HepG2 (cell line): Measurements from ENCODE around the gene SIDT1. TPM values are rescaled to one million over a fixed set of nuclear protein-coding genes. Genes with fewer than 3 reads are reported as not detected.

Experiments used
- ATAC-seq: fragments of 200-7000 bp; cut with Tn5 transposase; 3 replicates; pipeline ENCODE4 v1.9.1; 2020; ENCODE audit warnings: mild to moderate bottlenecking, moderate library complexity
- BruUV-seq: library from RNA; stranded (reverse); fragments of 400-500 nt; replicated peaks from 2 replicates; lab custom pipeline; 2021; lab: Mats Ljungman, UMichigan
- CTCF ChIA-PET: fragments of 300-600 bp; formaldehyde crosslinking; extraction: SDS; loops from one replicate; lab custom pipeline; 2021; ENCODE audit warnings: low total read pairs, inconsistent platforms, low intra/inter-chr PET ratio; lab: Yijun Ruan, JAX
- POLR2A ChIA-PET: fragments of 350-600 bp; sonication (Branson Sonifier 250); formaldehyde crosslinking; loops from one replicate; lab custom pipeline; 2020; ENCODE audit warnings: antibody characterized with exemption, inconsistent platforms; lab: Yijun Ruan, JAX
- DNase-seq: peaks from one replicate; pipeline ENCODE4 v3.0.0-alpha.2; 2015; ENCODE audit warnings: low spot score
- FAIRE-seq: peaks from 3 replicates; lab custom pipeline; 2011; peaks lifted over from hg19 to GRCh38; lab: Jason Lieb, UNC
- H2AFZ ChIP-seq: one replicate; pipeline ENCODE4 v1.6.1; 2011; ENCODE audit warnings: low read length, inconsistent platforms
- H3K27ac ChIP-seq: fragments of 300-600 bp; 3 replicates; pipeline ENCODE4 v1.8.0; 2011; ENCODE audit warnings: mixed run types, mild to moderate bottlenecking, mixed read lengths, low read length, inconsistent platforms; ENCODE audit not compliant: insufficient read depth; ENCODE audit errors: extremely low read length
- H3K27me3 ChIP-seq, 2 experiments: fragments of 200-600 bp in 1 of 2; 2 replicates in 1 of 2; 3 replicates in 1 of 2; pipeline versions ENCODE4 v1.6.0 to v1.8.0; 2011; ENCODE audit warnings: low read length in 2 of 2, mild to moderate bottlenecking in 2 of 2, moderate library complexity in 2 of 2, inconsistent platforms in 1 of 2; ENCODE audit not compliant: insufficient read depth in 2 of 2, control insufficient read depth in 1 of 2
- H3K36me3 ChIP-seq, 2 experiments: fragments of 200-600 bp in 1 of 2; replicated peaks in 1 of 2; 2 replicates in 1 of 2; 3 replicates in 1 of 2; pipeline versions ENCODE4 v1.5.1 to v1.8.0; 2011; ENCODE audit warnings: low read length in 2 of 2, inconsistent platforms in 1 of 2; ENCODE audit not compliant: insufficient read depth in 2 of 2, control insufficient read depth in 1 of 2
- H3K4me1 ChIP-seq: 2 replicates; pipeline ENCODE4 v1.5.1; 2012; ENCODE audit warnings: low read length, inconsistent platforms; ENCODE audit not compliant: insufficient read depth
- H3K4me2 ChIP-seq: 2 replicates; pipeline ENCODE4 v1.6.0; 2011; ENCODE audit warnings: low read depth, low read length, inconsistent platforms
- H3K4me3 ChIP-seq, 3 experiments: fragments of 200-600 bp in 1 of 3; sonication (generic), shearing (Covaris generic) in 1 of 3; replicated peaks in 1 of 3; 2 replicates each; pipeline ENCODE4 v1.5.1; 2011 to 2016; ENCODE audit warnings: low read length in 3 of 3, inconsistent platforms in 2 of 3, low read depth in 2 of 3, mild to moderate bottlenecking in 2 of 3, control low read depth in 1 of 3, mixed read lengths in 1 of 3; ENCODE audit not compliant: insufficient read depth in 1 of 3
- H3K79me2 ChIP-seq: one replicate; pipeline ENCODE4 v1.6.1; 2011; ENCODE audit warnings: low read length, inconsistent platforms; ENCODE audit not compliant: insufficient read depth
- H3K9ac ChIP-seq: 2 replicates; pipeline ENCODE4 v1.6.0; 2011; ENCODE audit warnings: mild to moderate bottlenecking, low read depth, low read length, inconsistent platforms; ENCODE audit not compliant: insufficient read depth
- H3K9me3 ChIP-seq: 2 replicates; pipeline ENCODE4 v1.5.1; 2012; ENCODE audit warnings: mild to moderate bottlenecking, low read length
- H4K20me1 ChIP-seq: 2 replicates; pipeline ENCODE4 v1.6.0; 2011; ENCODE audit warnings: inconsistent platforms, mild to moderate bottlenecking, low read length, moderate library complexity; ENCODE audit not compliant: insufficient read depth
- FOSL1 ChIP-seq: sonication (generic); formaldehyde crosslinking; IDR thresholded peaks from 2 replicates; pipeline ENCODE4 v1.9.0; 2021; ENCODE audit warnings: missing genetic modification reagents, borderline replicate concordance
- FOSL2 ChIP-seq: sonication (generic); formaldehyde crosslinking; IDR thresholded peaks from 2 replicates; pipeline ENCODE4 v1.4.0; 2020; ENCODE audit warnings: missing genetic modification reagents
- FOXA1 ChIP-seq, 2 experiments: fragments of 450-650 bp in 1 of 2; sonication (generic) in 1 of 2; formaldehyde crosslinking in 1 of 2; IDR thresholded peaks; 2 replicates each; pipeline versions ENCODE4 v1.4.0 to v1.6.1; 2016 to 2020; ENCODE audit warnings: missing genetic modification reagents in 1 of 2
- MAFG ChIP-seq: sonication (generic); formaldehyde crosslinking; IDR thresholded peaks from 2 replicates; pipeline ENCODE4 v1.5.1; 2020; ENCODE audit warnings: mild to moderate bottlenecking, missing genetic modification reagents
- POGZ ChIP-seq: sonication (generic); formaldehyde crosslinking; IDR thresholded peaks from 2 replicates; pipeline ENCODE4 v1.4.0; 2020; ENCODE audit warnings: mild to moderate bottlenecking, missing genetic modification reagents
- PRPF4 ChIP-seq: fragments of 200-400 bp; formaldehyde crosslinking; IDR thresholded peaks from 2 replicates; pipeline ENCODE4 v1.6.1; 2016; ENCODE audit warnings: low read length, low read depth; ENCODE audit not compliant: poor library complexity, severe bottlenecking
- SCMH1 ChIP-seq: sonication (generic); formaldehyde crosslinking; IDR thresholded peaks from 2 replicates; pipeline ENCODE4 v1.9.0; 2021; ENCODE audit warnings: missing genetic modification reagents, mild to moderate bottlenecking, borderline replicate concordance
- YY1 ChIP-seq: IDR thresholded peaks from 2 replicates; pipeline ENCODE4 v1.6.1; 2011; ENCODE audit warnings: low read length, low read depth, moderate library complexity, mild to moderate bottlenecking; ENCODE audit not compliant: insufficient read depth, insufficient replicate concordance
- ZFP82 ChIP-seq: sonication (generic); formaldehyde crosslinking; IDR thresholded peaks from 2 replicates; pipeline ENCODE4 v1.5.1; 2020; ENCODE audit warnings: mild to moderate bottlenecking, missing genetic modification reagents, borderline replicate concordance
- ZMAT3 ChIP-seq: sonication (generic); formaldehyde crosslinking; conservative IDR thresholded peaks from 2 replicates; pipeline ENCODE4 v1.7.0; 2021; ENCODE audit warnings: missing genetic modification reagents
- ZNF205 ChIP-seq: IDR thresholded peaks from 2 replicates; pipeline ENCODE4 v1.6.1; 2018; ENCODE audit warnings: missing biosample characterization, missing genetic modification reagents
- ZNF230 ChIP-seq: sonication (generic); formaldehyde crosslinking; IDR thresholded peaks from 2 replicates; pipeline ENCODE4 v1.4.0; 2020; ENCODE audit warnings: mild to moderate bottlenecking, missing genetic modification reagents
- ZNF264 ChIP-seq: sonication (generic); formaldehyde crosslinking; IDR thresholded peaks from 2 replicates; pipeline ENCODE4 v1.4.0; 2020; ENCODE audit warnings: missing genetic modification reagents
- ZNF432 ChIP-seq: sonication (generic); formaldehyde crosslinking; IDR thresholded peaks from 2 replicates; pipeline ENCODE4 v1.5.0; 2020; ENCODE audit warnings: missing genetic modification reagents, mild to moderate bottlenecking, borderline replicate concordance
- ZNF562 ChIP-seq: sonication (generic); formaldehyde crosslinking; IDR thresholded peaks from 2 replicates; pipeline ENCODE4 v1.8.0; 2022; ENCODE audit warnings: missing genetic modification reagents, borderline replicate concordance
- whole genome bisulfite sequencing: methylation state at CpG from one replicate; pipeline ENCODE4 v1.1.6; 2017; ENCODE audit warnings: low lambda C conversion rate; 5-methylcytosine and 5-hydroxymethylcytosine counted together
- in situ Hi-C: cut with HindIII; loops from 2 replicates; pipeline ENCODE4 v1.10.0; 2017; ENCODE audit warnings: low pct_unique_long_range_greater_than_20kb; ENCODE audit not compliant: extremely low pct_ligation_motif_present
- intact Hi-C: fragments of 100-400 bp; cut with micrococcal nuclease; formaldehyde crosslinking; loops from one replicate; pipeline ENCODE4 v1.10.0; 2022; ENCODE audit not compliant: unreplicated experiment
- polyA plus RNA-seq, 8 experiments: library from polyadenylated mRNA; depleted of rRNA in 3 of 8; stranded (reverse) in 7 of 8; unstranded in 1 of 8; fragments of >200 nt; fragmentation: Illumina TruSeq in 4 of 8; extraction: Trizol in 4 of 8; gene quantifications; 2 replicates each; pipeline versions ENCODE4 v1.2.1 to v1.2.3, GENCODE V29; 2011 to 2016; ENCODE audit warnings: low read depth in 4 of 8, missing spikeins in 1 of 8, mixed read lengths in 1 of 8; ENCODE audit not compliant: insufficient read depth in 1 of 8
- total RNA-seq, 5 experiments: library from RNA; depleted of rRNA; stranded (reverse); fragments of >200 nt; fragmentation: Illumina TruSeq; extraction: Trizol; gene quantifications; 2 replicates each; pipeline ENCODE4 v1.2.3, GENCODE V29; 2016; ENCODE audit warnings: low read depth in 1 of 5
- TF ChIP-seq, protein P1 (sequence below): sonication (generic); formaldehyde crosslinking; IDR thresholded peaks from 2 replicates; pipeline ENCODE4 v1.5.0; 2020; ENCODE audit warnings: missing genetic modification reagents
- TF ChIP-seq, protein P2 (sequence below): sonication (generic); formaldehyde crosslinking; IDR thresholded peaks from 2 replicates; pipeline ENCODE4; 2020; ENCODE audit warnings: missing genetic modification reagents, mild to moderate bottlenecking, borderline replicate concordance
- TF ChIP-seq, protein P3 (sequence below): sonication (generic); formaldehyde crosslinking; IDR thresholded peaks from 2 replicates; pipeline ENCODE4 v1.4.0; 2020; ENCODE audit warnings: low read depth, missing genetic modification reagents

SIDT1 gene
- total and polyA plus RNA-seq, 2 of the 13 experiments (the other 11 are each of a cell fraction or from before 2014, with no cell fraction given), result 0.07 TPM

DNA sequence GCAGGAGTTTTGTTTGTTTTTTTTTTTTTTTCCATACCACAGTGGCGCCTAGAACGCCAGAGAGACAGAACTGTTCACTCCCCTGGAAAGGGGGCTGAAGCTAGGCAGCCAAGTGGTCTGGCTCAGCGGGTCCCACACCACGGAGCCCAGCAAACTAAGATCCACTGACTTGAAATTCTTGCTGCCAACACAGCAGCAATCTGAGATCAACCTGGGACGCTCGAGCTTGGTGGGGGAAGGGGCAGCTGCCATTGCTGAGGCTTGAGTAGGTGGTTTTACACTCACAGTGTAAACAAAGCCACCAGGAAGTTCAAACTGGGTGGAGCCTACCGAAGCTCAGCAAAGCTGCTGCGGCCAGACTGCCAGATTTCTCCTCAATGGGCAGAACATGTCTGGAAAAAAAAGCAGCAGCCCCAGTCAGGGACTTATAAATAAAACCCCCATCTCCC is 47.2 kb upstream of the SIDT1 start:
- peak overlapping the region; percentile 29 for H3K27ac ChIP-seq
- no peak for FAIRE-seq
- BruUV-seq, result no TSS peak
- H4K20me1 ChIP-seq, result no peaks in the 10 kb centered on the region
- no peaks in the 10 kb centered on the region for H3K9me3 ChIP-seq
- H3K4me3 ChIP-seq, result no peak overlapping the region; a peak in 1 of 6 replicates
- H3K9ac ChIP-seq, result no peak overlapping the region
- ChIA-PET POLR2A (interaction anchor here (1.5 kb wide), 1 partner anchor 30 kb away, joined by 5 read pairs; the partner anchor contains the start of gene SPICE1), CTCF (no interaction called here)
- in situ Hi-C loops (no loop called here), intact Hi-C loops (no loop called here)
- H2AFZ ChIP-seq, result no peak overlapping the region
- DNase-seq, result peak; percentile 53
- H3K4me1 ChIP-seq, result peaks cover 12% of the 10 kb centered on the region
- no peaks in the 10 kb centered on the region for H3K27me3 ChIP-seq
- H3K4me2 ChIP-seq, result peak overlapping the region; percentile 16; the same call in 1 of the 2 replicates
- ATAC-seq, result peak; percentile 81
- H3K36me3 ChIP-seq, result 0 out of 5 replicates have a peak, but pooled peaks cover 0 to 4% of the 10 kb centered on the region in 2 experiments
- 64% methylated on average over 8 of the region's 8 CpGs for WGBS
- H3K79me2 ChIP-seq, result no peaks in the 10 kb centered on the region
- no peak for TF ChIP-seq PRPF4
- TF ChIP-seq ZMAT3 (CRISPR knock-in tag), result no peak
- TF ChIP-seq, protein P1, sequence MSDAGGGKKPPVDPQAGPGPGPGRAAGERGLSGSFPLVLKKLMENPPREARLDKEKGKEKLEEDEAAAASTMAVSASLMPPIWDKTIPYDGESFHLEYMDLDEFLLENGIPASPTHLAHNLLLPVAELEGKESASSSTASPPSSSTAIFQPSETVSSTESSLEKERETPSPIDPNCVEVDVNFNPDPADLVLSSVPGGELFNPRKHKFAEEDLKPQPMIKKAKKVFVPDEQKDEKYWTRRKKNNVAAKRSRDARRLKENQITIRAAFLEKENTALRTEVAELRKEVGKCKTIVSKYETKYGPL (CRISPR knock-in tag), result no peak
- TF ChIP-seq ZNF562 (CRISPR knock-in tag), result no peak
- TF ChIP-seq SCMH1, result no peak
- peak; percentile 25; the same call in 1 of the 2 replicates for TF ChIP-seq FOSL2 (CRISPR knock-in tag)
- no peak for TF ChIP-seq ZNF432
- TF ChIP-seq, protein P2, sequence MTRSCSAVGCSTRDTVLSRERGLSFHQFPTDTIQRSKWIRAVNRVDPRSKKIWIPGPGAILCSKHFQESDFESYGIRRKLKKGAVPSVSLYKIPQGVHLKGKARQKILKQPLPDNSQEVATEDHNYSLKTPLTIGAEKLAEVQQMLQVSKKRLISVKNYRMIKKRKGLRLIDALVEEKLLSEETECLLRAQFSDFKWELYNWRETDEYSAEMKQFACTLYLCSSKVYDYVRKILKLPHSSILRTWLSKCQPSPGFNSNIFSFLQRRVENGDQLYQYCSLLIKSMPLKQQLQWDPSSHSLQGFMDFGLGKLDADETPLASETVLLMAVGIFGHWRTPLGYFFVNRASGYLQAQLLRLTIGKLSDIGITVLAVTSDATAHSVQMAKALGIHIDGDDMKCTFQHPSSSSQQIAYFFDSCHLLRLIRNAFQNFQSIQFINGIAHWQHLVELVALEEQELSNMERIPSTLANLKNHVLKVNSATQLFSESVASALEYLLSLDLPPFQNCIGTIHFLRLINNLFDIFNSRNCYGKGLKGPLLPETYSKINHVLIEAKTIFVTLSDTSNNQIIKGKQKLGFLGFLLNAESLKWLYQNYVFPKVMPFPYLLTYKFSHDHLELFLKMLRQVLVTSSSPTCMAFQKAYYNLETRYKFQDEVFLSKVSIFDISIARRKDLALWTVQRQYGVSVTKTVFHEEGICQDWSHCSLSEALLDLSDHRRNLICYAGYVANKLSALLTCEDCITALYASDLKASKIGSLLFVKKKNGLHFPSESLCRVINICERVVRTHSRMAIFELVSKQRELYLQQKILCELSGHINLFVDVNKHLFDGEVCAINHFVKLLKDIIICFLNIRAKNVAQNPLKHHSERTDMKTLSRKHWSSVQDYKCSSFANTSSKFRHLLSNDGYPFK, result no peak
- TF ChIP-seq MAFG (CRISPR knock-in tag), result no peak
- no peak for TF ChIP-seq FOSL1 (CRISPR knock-in tag)
- no peak for TF ChIP-seq ZFP82 (CRISPR knock-in tag)
- peak; percentile 57 for TF ChIP-seq POGZ (CRISPR knock-in tag)
- TF ChIP-seq, protein P3, sequence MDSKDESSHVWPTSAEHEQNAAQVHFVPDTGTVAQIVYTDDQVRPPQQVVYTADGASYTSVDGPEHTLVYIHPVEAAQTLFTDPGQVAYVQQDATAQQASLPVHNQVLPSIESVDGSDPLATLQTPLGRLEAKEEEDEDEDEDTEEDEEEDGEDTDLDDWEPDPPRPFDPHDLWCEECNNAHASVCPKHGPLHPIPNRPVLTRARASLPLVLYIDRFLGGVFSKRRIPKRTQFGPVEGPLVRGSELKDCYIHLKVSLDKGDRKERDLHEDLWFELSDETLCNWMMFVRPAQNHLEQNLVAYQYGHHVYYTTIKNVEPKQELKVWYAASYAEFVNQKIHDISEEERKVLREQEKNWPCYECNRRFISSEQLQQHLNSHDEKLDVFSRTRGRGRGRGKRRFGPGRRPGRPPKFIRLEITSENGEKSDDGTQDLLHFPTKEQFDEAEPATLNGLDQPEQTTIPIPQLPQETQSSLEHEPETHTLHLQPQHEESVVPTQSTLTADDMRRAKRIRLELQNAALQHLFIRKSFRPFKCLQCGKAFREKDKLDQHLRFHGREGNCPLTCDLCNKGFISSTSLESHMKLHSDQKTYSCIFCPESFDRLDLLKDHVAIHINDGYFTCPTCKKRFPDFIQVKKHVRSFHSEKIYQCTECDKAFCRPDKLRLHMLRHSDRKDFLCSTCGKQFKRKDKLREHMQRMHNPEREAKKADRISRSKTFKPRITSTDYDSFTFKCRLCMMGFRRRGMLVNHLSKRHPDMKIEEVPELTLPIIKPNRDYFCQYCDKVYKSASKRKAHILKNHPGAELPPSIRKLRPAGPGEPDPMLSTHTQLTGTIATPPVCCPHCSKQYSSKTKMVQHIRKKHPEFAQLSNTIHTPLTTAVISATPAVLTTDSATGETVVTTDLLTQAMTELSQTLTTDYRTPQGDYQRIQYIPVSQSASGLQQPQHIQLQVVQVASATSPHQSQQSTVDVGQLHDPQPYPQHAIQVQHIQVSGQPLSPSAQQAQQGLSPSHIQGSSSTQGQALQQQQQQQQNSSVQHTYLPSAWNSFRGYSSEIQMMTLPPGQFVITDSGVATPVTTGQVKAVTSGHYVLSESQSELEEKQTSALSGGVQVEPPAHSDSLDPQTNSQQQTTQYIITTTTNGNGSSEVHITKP (CRISPR knock-in tag), result no peak
- TF ChIP-seq ZNF205 (CRISPR knock-in tag), result no peak
- TF ChIP-seq ZNF264 (CRISPR knock-in tag), result no peak
- TF ChIP-seq ZNF230, result no peak
- TF ChIP-seq FOXA1 (IDR thresholded peaks at IDR 0.05), result no peak
- peak; percentile 84 for TF ChIP-seq FOXA1 (CRISPR knock-in tag; IDR thresholded peaks at IDR 0.05)
- TF ChIP-seq YY1, result peak; percentile 38
